Cortex of kidney (tissue), 1 donor: Measurements from ENCODE around the gene CLCN2.

Experiments
- DNase-seq: peaks from one replicate; lab custom pipeline; 2025; lab: John Stamatoyannopoulos, UW

CLCN2 gene

GRCh38 chr3:184296616-184297015 is 64.8 kb downstream of the CLCN2 start:
- no peak for DNase-seq
